GM12878 (cell line): ENCODE measurements around the gene MIA. TPM values are rescaled to one million over a fixed set of nuclear protein-coding genes. Genes with fewer than 3 reads are reported as not detected.

Source experiments
- ASH2L ChIP-seq: fragments of 300-600, 200-600 bp; sonication (generic); IDR thresholded peaks from 2 replicates; pipeline ENCODE4 v1.6.1; 2017; ENCODE audit warnings: low read depth, mild to moderate bottlenecking, borderline replicate concordance
- CBX3 ChIP-seq: fragments of 200-600 bp; sonication (generic); IDR thresholded peaks from 2 replicates; pipeline ENCODE4 v1.6.1; 2016; ENCODE audit warnings: low read depth, borderline replicate concordance
- CREB1 ChIP-seq: IDR thresholded peaks from 2 replicates; pipeline ENCODE4 v1.6.1; 2012; ENCODE audit warnings: low read depth, mild to moderate bottlenecking, inconsistent platforms
- CREM ChIP-seq: IDR thresholded peaks from 2 replicates; pipeline ENCODE4 v1.6.1; 2014; ENCODE audit warnings: antibody characterized with exemption, low read depth
- EP300 ChIP-seq, 2 experiments: fragments of 150-350 bp in 1 of 2; IDR thresholded peaks; 2 replicates each; pipeline ENCODE4 v1.6.1; 2011 to 2012; ENCODE audit warnings: low read depth in 2 of 2, low read length in 2 of 2, borderline replicate concordance in 1 of 2, improper control_type of control experiment in 1 of 2, inconsistent platforms in 1 of 2; ENCODE audit not compliant: control insufficient read depth in 1 of 2
- ETV6 ChIP-seq, 2 experiments: fragments of 450-650 bp in 1 of 2; IDR thresholded peaks in 1 of 2; conservative IDR thresholded peaks in 1 of 2; 2 replicates each; pipeline ENCODE4 v1.6.1; 2014; ENCODE audit warnings: antibody characterized with exemption in 1 of 2, borderline replicate concordance in 1 of 2, low read depth in 1 of 2, mild to moderate bottlenecking in 1 of 2, moderate library complexity in 1 of 2
- FOS ChIP-seq: IDR thresholded peaks from 3 replicates; pipeline ENCODE4 v1.6.1; 2011; ENCODE audit warnings: borderline replicate concordance; ENCODE audit not compliant: insufficient read length; ENCODE audit errors: extremely low read depth
- HDAC2 ChIP-seq: fragments of 200-600 bp; sonication (generic); IDR thresholded peaks from 2 replicates; pipeline ENCODE4 v1.6.1; 2017
- HDAC6 ChIP-seq: fragments of 200-600 bp; sonication (generic); IDR thresholded peaks from one replicate; pipeline ENCODE4 v1.8.0; 2017; ENCODE audit warnings: antibody characterized with exemption; ENCODE audit not compliant: unreplicated experiment
- IKZF2 ChIP-seq, 2 experiments: fragments of 450-650 bp; IDR thresholded peaks; 2 replicates each; pipeline ENCODE4 v1.6.1; 2017; ENCODE audit warnings: mild to moderate bottlenecking in 2 of 2, moderate library complexity in 2 of 2
- NFYB ChIP-seq: IDR thresholded peaks from 2 replicates; pipeline ENCODE4 v1.6.1; 2011; ENCODE audit warnings: low read depth, mild to moderate bottlenecking, low read length, improper control_type of control experiment, moderate library complexity; ENCODE audit not compliant: insufficient read depth
- NRF1 ChIP-seq: conservative IDR thresholded peaks from 2 replicates; pipeline ENCODE4 v1.6.1; 2011; ENCODE audit warnings: mild to moderate bottlenecking, low read depth, low read length, improper control_type of control experiment
- PAX8 ChIP-seq: fragments of 450-650 bp; IDR thresholded peaks from 2 replicates; pipeline ENCODE4 v1.6.1; 2017; ENCODE audit warnings: mild to moderate bottlenecking, moderate library complexity
- SUPT20H ChIP-seq: IDR thresholded peaks from 2 replicates; pipeline ENCODE4 v1.6.1; 2011; ENCODE audit warnings: low read depth, mild to moderate bottlenecking, low read length, moderate library complexity, borderline replicate concordance; ENCODE audit not compliant: control insufficient read depth
- WRNIP1 ChIP-seq: IDR thresholded peaks from 2 replicates; pipeline ENCODE4 v1.6.1; 2011; ENCODE audit warnings: low read depth, low read length, improper control_type of control experiment, borderline replicate concordance
- ZNF217 ChIP-seq: fragments of 450-650 bp; IDR thresholded peaks from 2 replicates; pipeline ENCODE4 v1.6.1; 2017; ENCODE audit warnings: antibody characterized with exemption, mild to moderate bottlenecking
- ZNF24 ChIP-seq: fragments of 450-650 bp; IDR thresholded peaks from 2 replicates; pipeline ENCODE4 v1.6.1; 2017; ENCODE audit warnings: antibody characterized with exemption, mild to moderate bottlenecking
- polyA plus RNA-seq, 11 experiments: library from polyadenylated mRNA; depleted of rRNA in 4 of 11; unstranded in 6 of 11; stranded (reverse) in 5 of 11; fragments of >200 nt; fragmentation: Nextera tagmentation in 4 of 11; fragmentation: Illumina TruSeq in 1 of 11; extraction: Ambion mirVana in 4 of 11; extraction: Trizol in 1 of 11; gene quantifications; 1 replicate in 1 of 11; 2 replicates in 10 of 11; pipeline versions ENCODE4 v1.2.1 to v1.2.3, GENCODE V29; 2011 to 2016; ENCODE audit warnings: inconsistent platforms in 2 of 11, missing spikeins in 2 of 11, low read depth in 1 of 11
- total RNA-seq, 4 experiments: library from RNA; depleted of rRNA in 3 of 4; stranded (reverse); fragments of >200 nt in 3 of 4; fragmentation: Illumina TruSeq in 1 of 4; extraction: Trizol in 1 of 4; gene quantifications; 2 replicates each; pipeline versions ENCODE4 v1.2.1 to v1.2.3, GENCODE V29; 2013 to 2021
- TF ChIP-seq, protein P1 (sequence below): fragments of 450-650 bp; formaldehyde crosslinking; IDR thresholded peaks from 2 replicates; pipeline ENCODE4 v1.4.0; 2022; ENCODE audit warnings: mild to moderate bottlenecking, moderate library complexity
- TF ChIP-seq, protein P2 (sequence below): fragments of 450-650 bp; IDR thresholded peaks from 2 replicates; pipeline ENCODE4 v1.6.1; 2017; ENCODE audit warnings: mild to moderate bottlenecking, moderate library complexity

Gene MIA
- total and polyA plus RNA-seq, 10 of the 15 experiments (the other 5 are each of a cell fraction or from before 2014, with no cell fraction given): 0.16 to 2.7 (median 1.4) TPM; not detected in 3

DNA sequence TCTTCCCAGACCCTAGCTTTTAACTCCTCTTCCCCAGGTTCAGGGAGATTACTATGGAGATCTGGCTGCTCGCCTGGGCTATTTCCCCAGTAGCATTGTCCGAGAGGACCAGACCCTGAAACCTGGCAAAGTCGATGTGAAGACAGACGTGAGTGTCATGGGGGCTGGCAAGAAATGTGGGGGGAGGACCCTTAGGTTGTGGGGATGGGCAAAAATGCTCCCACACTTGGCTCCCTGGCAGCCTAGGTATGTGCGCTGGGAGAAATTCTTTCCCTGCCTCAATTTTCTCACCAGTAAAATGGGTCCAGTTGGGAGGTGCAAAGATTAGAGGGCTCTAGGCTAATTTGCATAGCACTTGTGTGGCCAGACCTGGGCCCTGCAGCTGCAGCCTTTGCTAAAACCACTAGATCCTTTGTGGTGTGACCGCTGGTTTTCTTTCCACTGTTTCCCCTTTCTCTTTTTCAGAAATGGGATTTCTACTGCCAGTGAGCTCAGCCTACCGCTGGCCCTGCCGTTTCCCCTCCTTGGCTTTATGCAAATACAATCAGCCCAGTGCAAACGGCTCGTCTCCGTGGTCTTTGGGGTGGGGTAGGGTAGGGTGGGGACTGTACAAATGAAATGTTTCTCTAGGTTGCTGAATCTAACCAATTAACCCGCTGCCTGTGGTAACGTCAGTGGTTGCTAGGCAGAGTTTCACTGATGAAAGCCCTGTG, 1.8 kb downstream of the MIA start (continued):
- peak; percentile 100 for TF ChIP-seq ZNF217
- TF ChIP-seq CREB1: peak; percentile 97
- 0 out of 2 replicates have a peak, but pooled peaks have one; percentile 24 for TF ChIP-seq ASH2L
- TF ChIP-seq EP300 (IDR thresholded peaks at IDR 0.05; ENCODE audit: borderline replicate concordance in 1 of 2, control insufficient read depth in 1 of 2, low read depth in 2 of 2, low read length in 2 of 2): peak; percentile 82 to 89
- no peak for TF ChIP-seq CBX3
- TF ChIP-seq, protein P1, sequence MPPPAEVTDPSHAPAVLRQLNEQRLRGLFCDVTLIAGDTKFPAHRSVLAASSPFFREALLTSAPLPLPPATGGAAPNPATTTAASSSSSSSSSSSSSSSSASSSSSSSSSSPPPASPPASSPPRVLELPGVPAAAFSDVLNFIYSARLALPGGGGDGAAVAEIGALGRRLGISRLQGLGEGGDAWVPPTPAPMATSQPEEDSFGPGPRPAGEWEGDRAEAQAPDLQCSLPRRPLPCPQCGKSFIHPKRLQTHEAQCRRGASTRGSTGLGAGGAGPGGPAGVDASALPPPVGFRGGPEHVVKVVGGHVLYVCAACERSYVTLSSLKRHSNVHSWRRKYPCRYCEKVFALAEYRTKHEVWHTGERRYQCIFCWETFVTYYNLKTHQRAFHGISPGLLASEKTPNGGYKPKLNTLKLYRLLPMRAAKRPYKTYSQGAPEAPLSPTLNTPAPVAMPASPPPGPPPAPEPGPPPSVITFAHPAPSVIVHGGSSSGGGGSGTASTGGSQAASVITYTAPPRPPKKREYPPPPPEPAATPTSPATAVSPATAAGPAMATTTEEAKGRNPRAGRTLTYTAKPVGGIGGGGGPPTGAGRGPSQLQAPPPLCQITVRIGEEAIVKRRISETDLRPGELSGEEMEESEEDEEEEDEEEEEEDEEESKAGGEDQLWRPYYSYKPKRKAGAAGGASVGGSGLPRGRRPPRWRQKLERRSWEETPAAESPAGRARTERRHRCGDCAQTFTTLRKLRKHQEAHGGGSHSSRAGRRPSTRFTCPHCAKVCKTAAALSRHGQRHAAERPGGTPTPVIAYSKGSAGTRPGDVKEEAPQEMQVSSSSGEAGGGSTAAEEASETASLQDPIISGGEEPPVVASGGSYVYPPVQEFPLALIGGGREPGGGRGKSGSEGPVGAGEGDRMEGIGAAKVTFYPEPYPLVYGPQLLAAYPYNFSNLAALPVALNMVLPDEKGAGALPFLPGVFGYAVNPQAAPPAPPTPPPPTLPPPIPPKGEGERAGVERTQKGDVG: no peak
- no peak for TF ChIP-seq FOS
- TF ChIP-seq WRNIP1: peak; percentile 31; the same call in 1 of the 2 replicates
- TF ChIP-seq HDAC2: no peak
- no peak for TF ChIP-seq NRF1
- TF ChIP-seq CREM: peak; percentile 97
- no peak for TF ChIP-seq PAX8
- no peak for TF ChIP-seq HDAC6
- no peak for TF ChIP-seq ZNF24
- TF ChIP-seq SUPT20H: no peak
- TF ChIP-seq IKZF2 (IDR thresholded peaks at IDR 0.05): peak; percentile 100
- 0 out of 2 replicates have a peak, but pooled peaks have one; percentile 78 for TF ChIP-seq NFYB
- TF ChIP-seq, protein P2, sequence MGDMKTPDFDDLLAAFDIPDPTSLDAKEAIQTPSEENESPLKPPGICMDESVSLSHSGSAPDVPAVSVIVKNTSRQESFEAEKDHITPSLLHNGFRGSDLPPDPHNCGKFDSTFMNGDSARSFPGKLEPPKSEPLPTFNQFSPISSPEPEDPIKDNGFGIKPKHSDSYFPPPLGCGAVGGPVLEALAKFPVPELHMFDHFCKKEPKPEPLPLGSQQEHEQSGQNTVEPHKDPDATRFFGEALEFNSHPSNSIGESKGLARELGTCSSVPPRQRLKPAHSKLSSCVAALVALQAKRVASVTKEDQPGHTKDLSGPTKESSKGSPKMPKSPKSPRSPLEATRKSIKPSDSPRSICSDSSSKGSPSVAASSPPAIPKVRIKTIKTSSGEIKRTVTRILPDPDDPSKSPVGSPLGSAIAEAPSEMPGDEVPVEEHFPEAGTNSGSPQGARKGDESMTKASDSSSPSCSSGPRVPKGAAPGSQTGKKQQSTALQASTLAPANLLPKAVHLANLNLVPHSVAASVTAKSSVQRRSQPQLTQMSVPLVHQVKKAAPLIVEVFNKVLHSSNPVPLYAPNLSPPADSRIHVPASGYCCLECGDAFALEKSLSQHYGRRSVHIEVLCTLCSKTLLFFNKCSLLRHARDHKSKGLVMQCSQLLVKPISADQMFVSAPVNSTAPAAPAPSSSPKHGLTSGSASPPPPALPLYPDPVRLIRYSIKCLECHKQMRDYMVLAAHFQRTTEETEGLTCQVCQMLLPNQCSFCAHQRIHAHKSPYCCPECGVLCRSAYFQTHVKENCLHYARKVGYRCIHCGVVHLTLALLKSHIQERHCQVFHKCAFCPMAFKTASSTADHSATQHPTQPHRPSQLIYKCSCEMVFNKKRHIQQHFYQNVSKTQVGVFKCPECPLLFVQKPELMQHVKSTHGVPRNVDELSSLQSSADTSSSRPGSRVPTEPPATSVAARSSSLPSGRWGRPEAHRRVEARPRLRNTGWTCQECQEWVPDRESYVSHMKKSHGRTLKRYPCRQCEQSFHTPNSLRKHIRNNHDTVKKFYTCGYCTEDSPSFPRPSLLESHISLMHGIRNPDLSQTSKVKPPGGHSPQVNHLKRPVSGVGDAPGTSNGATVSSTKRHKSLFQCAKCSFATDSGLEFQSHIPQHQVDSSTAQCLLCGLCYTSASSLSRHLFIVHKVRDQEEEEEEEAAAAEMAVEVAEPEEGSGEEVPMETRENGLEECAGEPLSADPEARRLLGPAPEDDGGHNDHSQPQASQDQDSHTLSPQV: no peak
- peak in 1 of 2 experiments; percentile 83; a peak in 2 of 4 replicates for TF ChIP-seq ETV6 (conservative IDR thresholded peaks at IDR 0.05 in 1 of 2, IDR thresholded peaks at IDR 0.05 in 1 of 2; ENCODE audit: borderline replicate concordance in 1 of 2, low read depth in 1 of 2)
